ENCODE results near the gene CCDC85A. TPM values are rescaled to one million over a fixed set of nuclear protein-coding genes. Genes with fewer than 3 reads are reported as not detected.

The CCDC85A gene
- total and polyA plus RNA-seq, 2 experiments from 2014 or later, result 0.21 to 0.24 TPM

GRCh38 chr2:56372071-56372656 is 188.4 kb downstream of the CCDC85A start:
- Mint-ChIP-seq H3K9me3 (no peaks in the 10 kb centered on the region), H3K27ac (peak overlapping the region; percentile 65; the same call in 1 of the 2 replicates), H3K4me3 (no peak overlapping the region), H3K27me3 (ENCODE audit: insufficient read depth, low read depth, poor library complexity) (no peaks in the 10 kb centered on the region), H3K36me3 (ENCODE audit: low read depth) (no peaks in the 10 kb centered on the region), H3K4me1 (peaks cover 8% of the 10 kb centered on the region; the same call in 2 of the 3 replicates)
- H4K20me1 ChIP-seq (replicated peaks; ENCODE audit: insufficient read depth), result no peaks in the 10 kb centered on the region
- H3K27ac ChIP-seq (ENCODE audit: low read depth), result no peak overlapping the region
- no peaks in the 10 kb centered on the region for H3K9me2 ChIP-seq (ENCODE audit: insufficient read depth)
- no peaks in the 10 kb centered on the region for H3K27me3 ChIP-seq (ENCODE audit: insufficient read depth)
- DNase-seq (ENCODE audit: low spot score) (no peak), ATAC-seq (no peak)
- H3K4me2 ChIP-seq, result no peak overlapping the region
- H3F3A ChIP-seq (replicated peaks; ENCODE audit: low read depth), result no peaks in the 10 kb centered on the region
- no peak overlapping the region for H3K4me3 ChIP-seq
- H2AFZ ChIP-seq, result peak overlapping the region; percentile 48; the same call in 1 of the 2 replicates
- H3K79me2 ChIP-seq (replicated peaks; ENCODE audit: insufficient read depth), result no peaks in the 10 kb centered on the region
- TF ChIP-seq POLR2AphosphoS5 (IDR thresholded peaks at IDR 0.05; ENCODE audit: low read depth) (no peak), JUNB (IDR thresholded peaks at IDR 0.05; ENCODE audit: unreplicated experiment) (no peak), EZH2phosphoT487 (IDR thresholded peaks at IDR 0.05; ENCODE audit: unreplicated experiment) (no peak), ZNF114 (CRISPR knock-in tag; IDR thresholded peaks at IDR 0.05) (no peak), STAT1 (IDR thresholded peaks at IDR 0.05; ENCODE audit: unreplicated experiment) (no peak), ZNF462 (CRISPR knock-in tag; IDR thresholded peaks at IDR 0.05) (no peak), REST (IDR thresholded peaks at IDR 0.05; ENCODE audit: unreplicated experiment) (no peak), CREB1 (CRISPR knock-in tag; IDR thresholded peaks at IDR 0.05; ENCODE audit: low read depth) (no peak)
- no peaks in the 10 kb centered on the region for H3K36me3 ChIP-seq (ENCODE audit: insufficient read depth)
- H3K4me1 ChIP-seq (ENCODE audit: insufficient read depth), result no peaks in the 10 kb centered on the region

Data from GM23338 (cell line).